ENCODE data around the gene GALNT5. TPM values are rescaled to one million over a fixed set of nuclear protein-coding genes. Genes with fewer than 3 reads are reported as not detected.

The GALNT5 gene
- total RNA-seq, 4 donors from 2014 or later: 0.08 to 0.71 (median 0.44) TPM

- no peak for DNase-seq (ENCODE audit: low spot score in 2 of 2)
- TF ChIP-seq, protein P1, sequence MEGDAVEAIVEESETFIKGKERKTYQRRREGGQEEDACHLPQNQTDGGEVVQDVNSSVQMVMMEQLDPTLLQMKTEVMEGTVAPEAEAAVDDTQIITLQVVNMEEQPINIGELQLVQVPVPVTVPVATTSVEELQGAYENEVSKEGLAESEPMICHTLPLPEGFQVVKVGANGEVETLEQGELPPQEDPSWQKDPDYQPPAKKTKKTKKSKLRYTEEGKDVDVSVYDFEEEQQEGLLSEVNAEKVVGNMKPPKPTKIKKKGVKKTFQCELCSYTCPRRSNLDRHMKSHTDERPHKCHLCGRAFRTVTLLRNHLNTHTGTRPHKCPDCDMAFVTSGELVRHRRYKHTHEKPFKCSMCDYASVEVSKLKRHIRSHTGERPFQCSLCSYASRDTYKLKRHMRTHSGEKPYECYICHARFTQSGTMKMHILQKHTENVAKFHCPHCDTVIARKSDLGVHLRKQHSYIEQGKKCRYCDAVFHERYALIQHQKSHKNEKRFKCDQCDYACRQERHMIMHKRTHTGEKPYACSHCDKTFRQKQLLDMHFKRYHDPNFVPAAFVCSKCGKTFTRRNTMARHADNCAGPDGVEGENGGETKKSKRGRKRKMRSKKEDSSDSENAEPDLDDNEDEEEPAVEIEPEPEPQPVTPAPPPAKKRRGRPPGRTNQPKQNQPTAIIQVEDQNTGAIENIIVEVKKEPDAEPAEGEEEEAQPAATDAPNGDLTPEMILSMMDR (IDR thresholded peaks at IDR 0.05): no peak
- no peak for TF ChIP-seq POLR2A (IDR thresholded peaks at IDR 0.05)
- intact Hi-C loops (cut with DNase I; ENCODE audit: low total_unique reads): no loop called here
- no peak within 1 kb of the TSS for H3K4me3 ChIP-seq (ENCODE audit: low read depth, poor library complexity, severe bottlenecking)
These were observed 68.3 kb downstream of the GALNT5 start, which contains the start of gene ERMN for GRCh38 chr2:157325786-157326185. ERMN (minus strand) TSS chr2:157325824; CDS start chr2:157325642, 182 bp downstream.

GRCh38 chr2:157326698-157327097, 69.2 kb downstream of the GALNT5 start:
- TF ChIP-seq POLR2A (IDR thresholded peaks at IDR 0.05): no peak
- TF ChIP-seq, protein P1 (IDR thresholded peaks at IDR 0.05): no peak
- WGBS, 2 donors: 73 to 84% methylated on average over 3 of the region's 3 CpGs
- intact Hi-C loops (cut with DNase I; ENCODE audit: low total_unique reads): no loop called here

DNA sequence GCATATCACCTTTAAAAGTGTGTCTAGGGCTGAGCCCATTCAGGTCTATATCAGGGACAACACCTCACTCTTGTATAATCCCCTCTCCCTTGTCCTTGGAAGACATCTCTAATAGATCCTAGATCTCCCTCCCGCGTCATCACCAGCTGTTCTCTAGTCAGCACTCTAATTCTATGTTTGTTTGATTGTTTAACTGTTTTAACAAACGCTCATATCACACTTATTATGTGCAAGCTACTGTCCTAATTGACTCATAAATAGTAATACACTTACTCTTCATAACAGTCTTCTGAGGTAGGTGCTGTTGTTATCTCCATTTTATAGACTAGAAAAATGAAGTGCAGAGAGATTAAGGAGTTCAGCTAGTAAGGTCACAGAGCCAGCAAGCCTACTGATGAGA, 69.7 kb downstream of the GALNT5 start:
- intact Hi-C loops (cut with DNase I; ENCODE audit: low total_unique reads): no loop called here
- TF ChIP-seq POLR2A (IDR thresholded peaks at IDR 0.05): no peak
- TF ChIP-seq, protein P1 (IDR thresholded peaks at IDR 0.05): no peak
- DNase-seq (ENCODE audit: low spot score in 2 of 2): no peak
- WGBS, 2 donors: 82 to 84% methylated on average over 3 of the region's 3 CpGs
- H3K4me3 ChIP-seq (ENCODE audit: low read depth, poor library complexity, severe bottlenecking): no peak overlapping the region

More at GRCh38 chr2:157326698-157327097, 69.2 kb downstream of the GALNT5 start:
- H3K4me3 ChIP-seq (ENCODE audit: low read depth, poor library complexity, severe bottlenecking): no peak overlapping the region
- no peak for DNase-seq (ENCODE audit: low spot score in 2 of 2)

- intact Hi-C loops (cut with DNase I; ENCODE audit: low total_unique reads): no loop called here
- TF ChIP-seq, protein P1 (IDR thresholded peaks at IDR 0.05): no peak
- no peak for TF ChIP-seq POLR2A (IDR thresholded peaks at IDR 0.05)
- DNase-seq (ENCODE audit: low spot score in 2 of 2): peak; percentile 62 to 94
- WGBS, 2 donors: 27 to 36% methylated on average over 11 of the region's 11 CpGs
- H3K4me3 ChIP-seq (ENCODE audit: low read depth, poor library complexity, severe bottlenecking): no peak overlapping the region
These were observed 70.4 kb downstream of the GALNT5 start for GRCh38 chr2:157327621-157328500.

DNA sequence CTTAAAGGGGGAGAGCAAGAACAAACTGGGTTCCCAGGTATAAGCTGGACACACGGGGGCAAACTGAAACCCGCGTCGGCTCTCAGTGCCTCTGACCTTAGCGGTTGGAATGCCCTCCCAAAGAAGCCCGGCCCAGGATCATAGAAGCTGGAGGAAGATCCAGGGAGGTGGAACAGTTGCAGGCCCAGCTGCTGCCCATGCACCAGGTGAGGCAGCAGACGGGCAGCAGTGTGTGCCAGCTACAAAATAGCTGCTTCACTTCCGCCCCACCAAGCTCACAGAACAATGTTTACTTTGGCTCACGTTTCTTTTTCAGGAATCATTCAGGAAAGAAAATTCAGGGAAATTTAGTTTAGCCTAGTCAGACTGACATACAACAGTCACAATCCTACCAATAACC, 72.0 kb downstream of the GALNT5 start:
- TF ChIP-seq POLR2A (IDR thresholded peaks at IDR 0.05): no peak
- TF ChIP-seq, protein P1 (IDR thresholded peaks at IDR 0.05): no peak
- no peak for DNase-seq (ENCODE audit: low spot score in 2 of 2)
- intact Hi-C loops (cut with DNase I; ENCODE audit: low total_unique reads): no loop called here
- 86 to 88% methylated on average over 9 of the region's 9 CpGs for WGBS, 2 donors
- H3K4me3 ChIP-seq (ENCODE audit: low read depth, poor library complexity, severe bottlenecking): no peak overlapping the region
